Stomach (tissue), 4 donors: ENCODE measurements around the gene TMPRSS2.

Source experiments
- CTCF ChIP-seq, 7 experiments: fragments of 450-650 bp in 4 of 7; fragments of 200-600 bp in 3 of 7; sonication (generic) in 3 of 7; IDR thresholded peaks; one replicate each; pipeline ENCODE4 v1.5.1; 2016 to 2019; ENCODE audit warnings: antibody characterized with exemption in 7 of 7, control low read depth in 2 of 7, mild to moderate bottlenecking in 1 of 7
- EP300 ChIP-seq: sonication (generic); formaldehyde crosslinking; IDR thresholded peaks from one replicate; pipeline ENCODE4 v1.6.1; 2017; ENCODE audit warnings: antibody characterized with exemption
- POLR2A ChIP-seq, 4 donors: fragments of 450-650 bp; IDR thresholded peaks; one replicate each; pipeline ENCODE4 v1.6.1; 2016; ENCODE audit warnings: antibody characterized with exemption in 4 of 4, control low read depth in 2 of 4, mild to moderate bottlenecking in 1 of 4, moderate library complexity in 1 of 4
- POLR2AphosphoS5 ChIP-seq, 3 donors: sonication (generic); formaldehyde crosslinking; IDR thresholded peaks; one replicate each; pipeline ENCODE4 v1.6.1; 2016; ENCODE audit warnings: antibody characterized with exemption in 3 of 3

- TF ChIP-seq POLR2AphosphoS5 (IDR thresholded peaks at IDR 0.05) (no peak), POLR2A (IDR thresholded peaks at IDR 0.05) (no peak), CTCF (IDR thresholded peaks at IDR 0.05) (no peak), EP300 (no peak)
These were observed 58.3 kb downstream of the TMPRSS2 start for GRCh38 chr21:41449613-41450012.
